Activated T-cell treated with anti-CD3 and anti-CD28 coated beads, Interleukin-2, amount 50 U/mL, for 72 hours (primary cell): ENCODE measurements around the gene P3H2. TPM values are rescaled to one million over a fixed set of nuclear protein-coding genes. Genes with fewer than 3 reads are reported as not detected.

Experiments
- ATAC-seq, 2 donors: fragments of 150-1000 bp; cut with Tn5 transposase; replicated peaks in 1 of 2; 2 replicates each; pipeline ENCODE4 v1.10.0; 2021; ENCODE audit warnings: moderate library complexity in 2 of 2, mild to moderate bottlenecking in 1 of 2
- DNase-seq, 2 donors: peaks; one replicate each; pipeline ENCODE4 v3.0.0; 2021 to 2022; ENCODE audit warnings: mixed read lengths in 1 of 2
- H3K27ac Mint-ChIP-seq: one replicate; pipeline ENCODE4 v1.8.0; 2022; ENCODE audit warnings: mild to moderate bottlenecking, moderate library complexity, mixed read lengths
- H3K27me3 Mint-ChIP-seq: one replicate; pipeline ENCODE4 v1.8.0; 2022; ENCODE audit warnings: low read depth, mixed read lengths
- H3K36me3 Mint-ChIP-seq, 2 donors: one replicate each; pipeline ENCODE4 v1.8.0; 2022; ENCODE audit warnings: mixed read lengths in 2 of 2, mild to moderate bottlenecking in 1 of 2; ENCODE audit not compliant: insufficient read depth in 2 of 2
- H3K4me1 Mint-ChIP-seq: one replicate; pipeline ENCODE4 v1.8.0; 2022; ENCODE audit warnings: low read depth, mixed read lengths
- H3K4me3 Mint-ChIP-seq, 2 donors: one replicate each; pipeline ENCODE4 v1.8.0; 2022; ENCODE audit warnings: mild to moderate bottlenecking in 2 of 2, mixed read lengths in 2 of 2, moderate library complexity in 2 of 2
- H3K9me3 Mint-ChIP-seq, 2 donors: one replicate each; pipeline ENCODE4 v1.8.0; 2022; ENCODE audit warnings: mixed read lengths in 2 of 2
- total RNA-seq, 2 donors: library from RNA; stranded (reverse); gene quantifications; one replicate each; pipeline ENCODE4 v1.2.3, GENCODE V29; 2022

P3H2 gene
- total RNA-seq, 2 donors from 2014 or later = not detected

DNA sequence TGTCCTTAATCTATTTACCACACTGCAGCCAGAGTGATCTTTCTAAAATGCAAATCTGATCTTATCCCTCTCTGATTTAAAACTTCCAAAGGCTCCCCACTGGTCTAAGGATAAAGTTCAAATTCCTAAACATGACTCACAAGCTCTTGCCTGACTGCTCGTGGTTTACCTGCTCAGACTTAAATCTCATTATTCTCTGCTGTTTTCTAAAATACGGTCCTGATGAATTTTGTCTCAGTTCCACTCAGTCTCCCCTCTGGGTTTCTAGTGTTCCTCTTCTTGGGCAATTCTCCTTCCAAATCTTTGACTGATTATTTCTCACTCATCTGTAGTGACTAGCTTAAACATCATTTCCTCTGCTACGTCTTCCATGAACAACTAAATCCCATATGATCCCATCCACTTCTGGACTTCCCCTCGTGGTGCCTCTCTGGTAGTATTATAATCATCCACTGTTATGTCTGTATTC is 108.3 kb downstream of the P3H2 start:
- Mint-ChIP-seq H3K36me3 (no peaks in the 10 kb centered on the region), H3K27ac (no peak overlapping the region), H3K27me3 (peaks cover 23% of the 10 kb centered on the region), H3K4me1 (no peaks in the 10 kb centered on the region), H3K4me3 (no peak overlapping the region), H3K9me3 (no peaks in the 10 kb centered on the region)
- DNase-seq (no peak), ATAC-seq (no peak)

DNA sequence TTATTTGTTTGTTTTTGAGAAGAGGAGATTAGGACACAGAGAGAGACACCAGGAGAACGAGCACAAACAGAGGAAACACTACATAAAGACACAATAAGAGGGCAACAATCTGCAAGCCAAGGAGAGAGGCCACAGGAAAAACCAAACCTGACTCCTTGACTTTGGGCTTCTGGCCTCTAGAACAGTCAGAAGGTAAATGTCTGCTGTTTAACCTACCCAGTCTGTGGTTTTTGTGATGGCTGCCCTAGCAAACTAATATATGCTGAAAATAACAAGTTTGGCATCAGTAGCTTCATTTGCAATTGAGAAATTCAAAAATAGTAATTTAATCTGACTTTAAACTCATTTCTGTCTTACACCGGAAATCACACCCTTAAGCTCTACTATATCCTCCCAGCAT is 110.2 kb downstream of the P3H2 start:
- H3K36me3 Mint-ChIP-seq = no peaks in the 10 kb centered on the region
- H3K27ac Mint-ChIP-seq = no peak overlapping the region
- H3K4me1 Mint-ChIP-seq = no peaks in the 10 kb centered on the region
- ATAC-seq (no peak), DNase-seq (no peak)
- H3K4me3 Mint-ChIP-seq = no peak overlapping the region
- no peaks in the 10 kb centered on the region for H3K9me3 Mint-ChIP-seq
- H3K27me3 Mint-ChIP-seq = peaks cover 28% of the 10 kb centered on the region

DNA sequence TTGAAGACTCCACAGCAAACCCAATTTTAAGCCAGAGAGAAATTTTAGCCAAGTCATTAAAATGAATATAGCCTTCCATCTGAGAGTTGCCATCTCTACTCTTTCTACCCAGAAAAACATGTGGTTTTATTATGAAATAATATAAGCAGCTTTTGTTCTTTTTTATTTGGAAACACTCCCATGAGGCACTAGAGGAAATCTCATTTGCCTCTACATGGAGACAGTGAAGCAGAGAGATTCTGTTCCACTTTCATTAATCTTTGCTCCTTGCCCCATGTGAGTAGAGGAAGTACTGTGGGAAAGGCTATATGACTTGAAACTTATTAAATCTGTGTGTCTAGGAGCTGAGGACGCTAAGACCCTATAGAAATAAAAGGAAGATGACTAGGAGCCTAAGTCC is 111.1 kb downstream of the P3H2 start:
- Mint-ChIP-seq H3K4me1 (no peaks in the 10 kb centered on the region), H3K27me3 (peaks cover 25% of the 10 kb centered on the region), H3K27ac (no peak overlapping the region), H3K4me3 (no peak overlapping the region), H3K36me3 (no peaks in the 10 kb centered on the region), H3K9me3 (no peaks in the 10 kb centered on the region)
- ATAC-seq = no peak
- no peak for DNase-seq

DNA sequence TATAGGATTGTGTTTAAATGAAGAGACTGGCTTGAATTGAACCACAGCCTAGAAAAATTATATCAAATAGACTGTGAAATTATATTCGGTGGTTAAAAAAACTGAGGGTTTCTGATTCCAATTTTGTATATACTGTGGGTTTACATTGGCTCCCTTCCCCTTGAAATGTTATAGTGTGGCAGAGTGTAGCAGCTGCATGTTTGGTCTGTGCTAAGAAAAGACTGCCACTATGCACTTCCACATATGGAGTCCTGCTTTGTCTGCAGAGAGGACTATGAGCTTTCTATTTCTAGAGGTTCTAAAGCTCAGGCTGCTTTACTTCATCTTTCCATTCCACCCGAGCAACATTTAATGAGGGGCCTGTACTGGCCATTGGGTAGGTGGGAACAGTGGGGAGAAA is 112.3 kb downstream of the P3H2 start:
- no peaks in the 10 kb centered on the region for H3K36me3 Mint-ChIP-seq
- H3K4me1 Mint-ChIP-seq = no peaks in the 10 kb centered on the region
- DNase-seq (no peak), ATAC-seq (no peak)
- no peak overlapping the region for H3K4me3 Mint-ChIP-seq
- peaks cover 23% of the 10 kb centered on the region for H3K27me3 Mint-ChIP-seq
- no peaks in the 10 kb centered on the region for H3K9me3 Mint-ChIP-seq
- H3K27ac Mint-ChIP-seq = no peak overlapping the region

DNA sequence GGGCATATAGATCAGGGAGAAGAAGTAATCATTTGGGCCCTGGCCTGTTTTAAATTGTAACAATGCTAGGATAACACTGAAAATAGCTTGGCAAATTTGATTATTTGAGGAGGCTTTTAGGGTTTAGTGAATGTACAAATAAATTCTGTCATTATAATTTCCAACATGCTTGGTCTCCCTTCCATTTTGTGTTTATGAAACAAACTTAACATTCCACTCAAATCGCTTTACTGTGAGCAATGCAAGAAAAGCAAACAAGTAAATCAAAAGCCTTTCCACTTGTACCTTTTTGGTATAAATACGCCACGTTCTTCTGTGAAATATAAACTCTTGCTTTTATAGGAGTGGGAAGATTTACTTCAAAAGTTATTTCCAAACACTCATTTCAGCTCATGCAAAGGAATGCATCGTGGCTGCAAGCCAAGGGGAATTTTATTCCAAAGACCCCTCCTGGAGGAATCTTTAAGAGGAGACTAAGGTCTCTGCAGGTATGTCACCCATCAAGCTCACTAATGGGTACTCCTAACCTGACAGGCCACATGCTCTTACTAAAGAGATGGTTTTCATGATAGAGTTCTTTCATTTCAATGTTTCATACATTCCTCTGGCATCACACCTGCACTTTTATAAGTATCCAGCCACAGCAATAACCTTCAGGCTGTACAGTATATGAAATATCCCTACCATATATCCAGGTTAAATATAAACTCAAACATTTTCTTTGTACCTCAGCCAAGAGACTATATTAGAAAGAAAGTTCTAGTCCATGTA is 115.2 kb downstream of the P3H2 start:
- H3K4me1 Mint-ChIP-seq = no peaks in the 10 kb centered on the region
- no peak overlapping the region for H3K27ac Mint-ChIP-seq
- peaks cover 11% of the 10 kb centered on the region for H3K27me3 Mint-ChIP-seq
- H3K9me3 Mint-ChIP-seq = no peaks in the 10 kb centered on the region
- DNase-seq (no peak), ATAC-seq (no peak)
- no peak overlapping the region for H3K4me3 Mint-ChIP-seq
- H3K36me3 Mint-ChIP-seq = no peaks in the 10 kb centered on the region

DNA sequence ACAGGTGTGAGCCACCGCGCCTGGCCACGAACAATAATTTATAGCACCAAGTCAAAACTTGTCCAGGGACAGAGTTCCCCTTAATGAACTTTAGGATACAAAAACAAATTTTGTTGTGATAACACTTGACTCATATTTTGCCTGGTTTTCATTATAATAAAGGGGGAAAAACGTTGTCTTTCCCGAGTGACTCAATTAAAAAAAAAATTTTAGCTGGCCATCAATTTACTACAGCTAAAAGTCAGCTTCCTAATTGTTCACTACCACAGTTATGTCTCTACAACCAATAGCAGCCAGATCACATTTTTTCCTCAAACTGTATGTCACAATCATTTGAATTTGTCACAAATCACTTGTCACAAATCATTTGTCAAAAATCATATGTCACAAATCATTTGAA is 116.0 kb downstream of the P3H2 start:
- H3K27me3 Mint-ChIP-seq = peaks cover 11% of the 10 kb centered on the region
- DNase-seq = no peak
- no peak overlapping the region for H3K27ac Mint-ChIP-seq
- H3K9me3 Mint-ChIP-seq = no peaks in the 10 kb centered on the region
- no peak overlapping the region for H3K4me3 Mint-ChIP-seq
- H3K36me3 Mint-ChIP-seq = no peaks in the 10 kb centered on the region
- H3K4me1 Mint-ChIP-seq = no peaks in the 10 kb centered on the region
- no peak for ATAC-seq

DNA sequence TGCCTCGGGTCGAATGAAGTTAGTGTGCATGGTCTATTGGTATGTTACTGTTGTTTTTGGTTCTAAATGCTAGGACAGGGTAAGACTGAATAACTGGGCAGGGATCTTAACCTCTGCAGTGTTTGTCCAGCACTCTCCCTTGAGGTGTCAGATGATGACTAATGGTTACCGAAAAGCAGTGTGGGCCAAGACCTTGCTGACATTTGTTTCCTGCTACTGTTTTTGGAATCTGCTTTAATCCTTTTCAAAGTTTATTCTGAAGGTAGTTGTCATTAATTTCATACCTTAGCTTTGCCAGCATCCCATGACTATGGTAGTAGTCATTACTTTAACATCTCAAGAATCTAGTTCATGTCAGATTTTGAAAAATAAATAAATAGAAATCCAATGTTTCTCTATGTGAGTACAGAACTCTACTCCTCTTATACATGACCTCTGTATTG is 117.0 kb downstream of the P3H2 start:
- H3K36me3 Mint-ChIP-seq = no peaks in the 10 kb centered on the region
- ATAC-seq (no peak), DNase-seq (no peak)
- no peak overlapping the region for H3K4me3 Mint-ChIP-seq
- no peak overlapping the region for H3K27ac Mint-ChIP-seq
- H3K27me3 Mint-ChIP-seq = peaks cover 11% of the 10 kb centered on the region
- H3K9me3 Mint-ChIP-seq = no peaks in the 10 kb centered on the region
- no peaks in the 10 kb centered on the region for H3K4me1 Mint-ChIP-seq

DNA sequence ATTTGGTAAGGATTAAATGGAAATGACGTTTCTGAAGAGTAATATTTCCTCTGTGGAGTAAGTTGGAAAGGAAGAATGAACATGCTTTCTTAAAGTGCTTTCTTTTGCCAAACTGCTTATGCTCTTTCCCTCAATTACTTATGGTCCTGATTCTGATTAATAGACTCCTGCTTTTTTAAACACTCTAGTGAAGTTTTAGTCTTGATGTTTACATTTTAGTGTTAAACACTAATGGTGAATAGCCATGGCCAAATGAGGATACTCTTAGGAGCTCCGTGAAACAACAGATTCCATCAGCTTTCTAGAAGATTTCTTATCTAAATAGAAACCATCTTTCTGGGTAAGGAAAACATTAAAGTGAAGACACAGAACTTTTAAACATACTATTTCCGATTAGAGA is 117.6 kb downstream of the P3H2 start:
- H3K27ac Mint-ChIP-seq = no peak overlapping the region
- H3K27me3 Mint-ChIP-seq = peaks cover 11% of the 10 kb centered on the region
- H3K4me3 Mint-ChIP-seq = no peak overlapping the region
- H3K4me1 Mint-ChIP-seq = no peaks in the 10 kb centered on the region
- H3K9me3 Mint-ChIP-seq = no peaks in the 10 kb centered on the region
- DNase-seq (no peak), ATAC-seq (no peak)
- H3K36me3 Mint-ChIP-seq = no peaks in the 10 kb centered on the region

DNA sequence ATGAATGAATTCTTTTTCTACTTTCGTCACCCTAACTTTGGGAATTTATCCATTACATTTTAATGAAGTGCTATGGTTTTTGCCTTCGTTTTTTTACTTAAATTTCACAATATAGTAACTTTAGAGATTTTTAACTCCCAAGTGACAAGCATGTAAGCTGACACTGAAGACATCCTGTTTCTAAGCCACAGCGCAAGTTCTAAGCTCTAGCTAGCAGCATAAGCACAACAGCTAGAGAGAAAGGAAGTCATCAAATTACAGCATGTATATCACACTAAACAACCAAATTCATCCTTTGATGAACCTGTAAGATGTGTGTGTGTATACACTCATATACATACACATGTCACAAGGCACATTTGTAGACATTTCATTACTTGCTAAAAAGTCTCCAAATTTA is 119.3 kb downstream of the P3H2 start:
- DNase-seq (no peak), ATAC-seq (no peak)
- Mint-ChIP-seq H3K27ac (no peak overlapping the region), H3K27me3 (peaks cover under 1% of the 10 kb centered on the region), H3K36me3 (no peaks in the 10 kb centered on the region), H3K4me1 (no peaks in the 10 kb centered on the region), H3K9me3 (no peaks in the 10 kb centered on the region), H3K4me3 (no peak overlapping the region)

DNA sequence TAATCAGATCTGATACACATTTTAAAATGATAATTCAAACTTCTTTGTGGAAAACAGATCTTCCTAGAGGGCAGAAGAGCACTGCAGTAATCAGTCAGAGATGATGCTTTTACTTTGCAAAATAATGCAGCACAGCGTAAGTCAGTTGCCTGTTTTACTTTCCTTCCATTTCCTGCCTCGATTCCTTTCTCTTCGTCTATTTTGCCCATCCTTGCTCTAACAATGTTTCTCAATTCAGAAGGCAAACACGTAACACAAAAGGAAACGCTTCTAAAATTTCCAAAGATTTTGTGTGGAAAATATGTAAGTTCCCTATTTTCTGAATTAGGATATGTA is 119.9 kb downstream of the P3H2 start:
- H3K36me3 Mint-ChIP-seq = no peaks in the 10 kb centered on the region
- H3K4me3 Mint-ChIP-seq = no peak overlapping the region
- H3K27ac Mint-ChIP-seq = no peak overlapping the region
- no peaks in the 10 kb centered on the region for H3K27me3 Mint-ChIP-seq
- ATAC-seq (no peak), DNase-seq (no peak)
- H3K4me1 Mint-ChIP-seq = no peaks in the 10 kb centered on the region
- H3K9me3 Mint-ChIP-seq = no peaks in the 10 kb centered on the region

DNA sequence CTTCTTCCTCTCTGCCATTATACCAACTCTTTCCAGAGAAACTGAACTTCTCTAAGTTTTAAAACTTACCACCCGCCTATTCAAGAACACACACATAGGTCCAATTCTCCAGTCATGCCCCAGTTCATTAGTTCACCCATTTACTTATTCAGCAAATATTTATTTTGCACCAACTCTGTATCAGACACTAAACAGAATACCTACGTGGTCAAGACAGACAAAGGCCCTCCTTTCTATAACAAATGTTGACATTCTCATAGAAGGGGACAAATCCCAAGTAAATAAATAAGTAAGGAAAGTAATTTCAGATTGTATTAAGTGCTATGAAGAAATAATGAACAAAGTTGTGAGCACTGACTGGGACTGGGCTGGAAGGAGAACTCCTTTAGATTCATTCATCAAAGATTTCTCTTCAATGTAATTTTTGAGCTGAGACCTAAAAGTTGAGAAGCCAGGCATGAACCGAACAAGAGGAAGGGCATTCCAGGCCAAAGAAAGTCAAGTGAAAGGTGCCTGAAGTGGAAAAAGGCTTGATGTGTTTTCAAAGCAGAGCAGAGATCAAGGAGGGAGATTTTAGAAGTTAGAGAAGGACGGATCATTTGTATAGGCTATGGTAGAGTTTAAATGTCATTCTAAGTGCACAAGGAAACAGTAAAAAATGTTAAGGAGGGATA is 120.4 kb downstream of the P3H2 start:
- ATAC-seq = no peak
- Mint-ChIP-seq H3K9me3 (no peaks in the 10 kb centered on the region), H3K36me3 (no peaks in the 10 kb centered on the region), H3K27ac (no peak overlapping the region), H3K4me3 (no peak overlapping the region), H3K27me3 (no peaks in the 10 kb centered on the region), H3K4me1 (no peaks in the 10 kb centered on the region)
- DNase-seq = no peak

DNA sequence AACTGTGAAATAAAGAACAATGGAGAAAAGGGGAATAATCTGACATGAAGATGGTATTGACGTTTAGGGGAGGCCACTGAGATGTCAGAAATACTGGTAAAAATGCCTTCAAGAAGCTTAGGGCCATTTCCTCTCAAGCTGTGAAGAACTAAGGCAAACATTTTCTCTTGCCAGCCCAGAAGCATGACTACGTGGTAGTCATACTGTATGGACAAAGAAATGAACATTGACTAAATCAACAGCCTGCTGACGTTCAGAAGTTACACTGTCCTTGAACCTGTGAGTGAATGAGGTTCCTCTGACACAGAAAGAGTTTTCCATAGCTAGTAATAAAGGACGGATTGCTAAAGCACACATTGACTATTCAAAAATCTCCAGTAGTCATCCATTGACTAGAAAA is 121.0 kb downstream of the P3H2 start:
- Mint-ChIP-seq H3K27ac (no peak overlapping the region), H3K4me3 (no peak overlapping the region), H3K4me1 (no peaks in the 10 kb centered on the region), H3K27me3 (no peaks in the 10 kb centered on the region), H3K9me3 (no peaks in the 10 kb centered on the region), H3K36me3 (no peaks in the 10 kb centered on the region)
- DNase-seq (no peak), ATAC-seq (no peak)

DNA sequence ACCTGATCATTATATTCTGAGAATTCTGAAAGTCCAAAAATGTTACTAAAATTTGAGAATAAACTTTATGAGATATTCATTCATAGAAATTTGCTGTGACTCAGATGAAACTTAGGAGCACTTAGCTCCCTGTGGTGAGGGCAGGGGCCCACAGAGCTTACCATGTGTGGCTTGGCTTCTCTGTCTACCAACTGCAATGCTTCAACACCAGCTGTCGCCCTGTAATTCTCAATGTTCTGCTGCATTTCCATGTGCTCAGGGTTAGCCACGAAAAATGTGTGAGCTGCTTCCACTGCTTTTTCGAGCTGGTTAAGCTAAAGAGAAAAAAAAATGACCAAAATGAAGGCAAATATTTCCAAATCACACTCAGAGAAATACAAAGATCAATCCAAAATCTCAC is 125.6 kb downstream of the P3H2 start:
- Mint-ChIP-seq H3K4me1 (no peaks in the 10 kb centered on the region), H3K27me3 (peaks cover 16% of the 10 kb centered on the region), H3K9me3 (no peaks in the 10 kb centered on the region), H3K27ac (no peak overlapping the region), H3K36me3 (no peaks in the 10 kb centered on the region), H3K4me3 (no peak overlapping the region)
- DNase-seq (no peak), ATAC-seq (no peak)

DNA sequence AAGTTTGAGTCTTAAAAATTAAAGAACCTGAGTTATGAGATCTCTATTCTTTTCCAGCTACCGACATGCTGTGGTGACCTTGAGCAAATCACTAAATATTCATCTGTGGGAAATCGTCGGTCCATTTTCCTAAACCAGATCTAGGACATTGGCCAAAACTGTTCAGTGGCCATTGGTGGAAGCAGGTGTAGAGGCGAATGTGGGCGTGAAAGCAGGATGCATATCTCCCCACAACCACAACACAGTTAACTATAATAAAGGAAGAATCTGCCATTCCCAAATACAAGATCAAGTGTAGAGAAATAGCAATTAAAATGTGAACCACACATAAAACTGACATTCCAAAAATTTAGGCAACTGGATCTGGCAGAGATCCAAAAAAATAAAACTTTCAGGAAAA is 129.9 kb downstream of the P3H2 start:
- Mint-ChIP-seq H3K27me3 (peaks cover 26% of the 10 kb centered on the region), H3K27ac (no peak overlapping the region), H3K4me1 (no peaks in the 10 kb centered on the region), H3K4me3 (no peak overlapping the region), H3K36me3 (no peaks in the 10 kb centered on the region), H3K9me3 (no peaks in the 10 kb centered on the region)
- DNase-seq = no peak
- ATAC-seq = no peak
